GM23338 (cell line): ENCODE data around the gene GJB5. TPM values are rescaled to one million over a fixed set of nuclear protein-coding genes. Genes with fewer than 3 reads are reported as not detected.

Experiments used
- CTCF ChIP-seq, 2 experiments: fragments of 200-600 bp in 1 of 2; sonication (generic) in 1 of 2; conservative IDR thresholded peaks; 2 replicates each; pipeline versions ENCODE4 v1.5.1 to v1.6.1; 2016 to 2017; ENCODE audit warnings: antibody characterized with exemption in 2 of 2, low read depth in 2 of 2, mild to moderate bottlenecking in 2 of 2, moderate library complexity in 1 of 2
- EZH2phosphoT487 ChIP-seq: fragments of 200-600 bp; sonication (generic); IDR thresholded peaks from one replicate; pipeline ENCODE4 v1.8.1; 2018; ENCODE audit warnings: antibody characterized with exemption; ENCODE audit not compliant: unreplicated experiment
- POLR2AphosphoS5 ChIP-seq: IDR thresholded peaks from 2 replicates; pipeline ENCODE4 v1.6.1; 2016; ENCODE audit warnings: antibody characterized with exemption, low read depth
- REST ChIP-seq: IDR thresholded peaks from one replicate; pipeline ENCODE4 v1.6.1; 2018; ENCODE audit warnings: antibody characterized with exemption; ENCODE audit not compliant: unreplicated experiment
- STAT1 ChIP-seq: IDR thresholded peaks from one replicate; pipeline ENCODE4 v1.6.1; 2016; ENCODE audit warnings: antibody characterized with exemption; ENCODE audit not compliant: unreplicated experiment
- ZNF114 ChIP-seq: fragments of 250-450 bp; sonication (Bioruptor Pico); IDR thresholded peaks from 2 replicates; pipeline ENCODE4 v1.5.0; 2020; ENCODE audit warnings: mild to moderate bottlenecking, moderate library complexity
- ZNF331 ChIP-seq: fragments of 250-450 bp; sonication (Bioruptor Pico); IDR thresholded peaks from 2 replicates; pipeline ENCODE4 v1.5.0; 2020; ENCODE audit warnings: low read depth, mild to moderate bottlenecking, moderate library complexity
- ZNF462 ChIP-seq: fragments of 250-450 bp; sonication (Bioruptor Pico); IDR thresholded peaks from 2 replicates; pipeline ENCODE4 v1.5.0; 2020; ENCODE audit warnings: mild to moderate bottlenecking, moderate library complexity
- polyA plus RNA-seq: library from polyadenylated mRNA; unstranded; fragments of >200 nt; fragmentation: Nextera tagmentation; extraction: Ambion mirVana; gene quantifications from 2 replicates; pipeline ENCODE4 v1.2.1, GENCODE V29; 2016
- total RNA-seq: library from RNA; depleted of rRNA; stranded (reverse); fragments of >200 nt; shearing (Covaris generic); gene quantifications from 2 replicates; pipeline ENCODE4 v1.2.3, GENCODE V29; 2014

GJB5 gene
- total and polyA plus RNA-seq, 2 experiments from 2014 or later, result 1.4 TPM; not detected in 1

- TF ChIP-seq ZNF462 (CRISPR knock-in tag) (no peak), POLR2AphosphoS5 (no peak), STAT1 (no peak), EZH2phosphoT487 (no peak), ZNF331 (no peak), REST (no peak), ZNF114 (CRISPR knock-in tag) (no peak), CTCF (conservative IDR thresholded peaks at IDR 0.05; ENCODE audit: low read depth in 2 of 2) (no peak)
Measured at GRCh38 chr1:34739613-34740012, 15.2 kb upstream of the GJB5 start (continued).
